GM21447 (cell line): ENCODE data around the gene PLEKHA8.

Experiments
- ATAC-seq: cut with Tn5 transposase; IDR thresholded peaks from one replicate; pipeline ENCODE4 v1.9.1; 2021; ENCODE audit not compliant: unreplicated experiment

The PLEKHA8 gene

GRCh38 chr7:30143748-30144251, 115.6 kb downstream of the PLEKHA8 start:
- ATAC-seq: no peak

GRCh38 chr7:30144657-30145306, 116.6 kb downstream of the PLEKHA8 start:
- ATAC-seq: no peak

- ATAC-seq: no peak
Measured at GRCh38 chr7:30145426-30145970, 117.3 kb downstream of the PLEKHA8 start.

- no peak for ATAC-seq
Measured at GRCh38 chr7:30146127-30146612, 118.0 kb downstream of the PLEKHA8 start.

GRCh38 chr7:30147223-30147622, 119.0 kb downstream of the PLEKHA8 start:
- no peak for ATAC-seq

- ATAC-seq: no peak
Measured at GRCh38 chr7:30147785-30148184, 119.6 kb downstream of the PLEKHA8 start.

GRCh38 chr7:30148426-30148825, 120.2 kb downstream of the PLEKHA8 start:
- ATAC-seq: no peak

- ATAC-seq: peak; percentile 64
Measured at GRCh38 chr7:30148951-30149459, 120.8 kb downstream of the PLEKHA8 start.

GRCh38 chr7:30149640-30150272, 121.5 kb downstream of the PLEKHA8 start:
- no peak for ATAC-seq

GRCh38 chr7:30150711-30151110, 122.5 kb downstream of the PLEKHA8 start:
- no peak for ATAC-seq

- no peak for ATAC-seq
Measured at GRCh38 chr7:30154111-30154587, 125.9 kb downstream of the PLEKHA8 start.

- ATAC-seq: no peak
Measured at GRCh38 chr7:30155481-30155880, 127.3 kb downstream of the PLEKHA8 start.

GRCh38 chr7:30157204-30157603, 129.0 kb downstream of the PLEKHA8 start:
- no peak for ATAC-seq

GRCh38 chr7:30159163-30159562, 131.0 kb downstream of the PLEKHA8 start:
- no peak for ATAC-seq

- ATAC-seq: no peak
Measured at GRCh38 chr7:30159698-30160143, 131.5 kb downstream of the PLEKHA8 start.

- no peak for ATAC-seq
Measured at GRCh38 chr7:30160329-30160728, 132.1 kb downstream of the PLEKHA8 start.

GRCh38 chr7:30162133-30162532, 133.9 kb downstream of the PLEKHA8 start:
- ATAC-seq: no peak

GRCh38 chr7:30162622-30163124, 134.5 kb downstream of the PLEKHA8 start:
- ATAC-seq: peak; percentile 30

GRCh38 chr7:30163231-30163894, 135.2 kb downstream of the PLEKHA8 start:
- peak; percentile 40 for ATAC-seq

GRCh38 chr7:30164567-30164966, 136.4 kb downstream of the PLEKHA8 start:
- ATAC-seq: peak; percentile 27

GRCh38 chr7:30165590-30165989, 137.4 kb downstream of the PLEKHA8 start:
- no peak for ATAC-seq
